ES-I3 (cell line): Measurements from ENCODE around the gene CC2D2A.

Source experiments
- H3K36me3 ChIP-seq: 2 replicates; pipeline ENCODE4 v1.6.1; 2013; ENCODE audit warnings: mild to moderate bottlenecking, low read length, control low read depth, moderate library complexity; ENCODE audit not compliant: insufficient read depth
- H3K4me1 ChIP-seq: 2 replicates; pipeline ENCODE4 v1.6.1; 2013; ENCODE audit warnings: mild to moderate bottlenecking, control low read depth, low read length; ENCODE audit not compliant: insufficient read depth
- H3K9ac ChIP-seq: 2 replicates; pipeline ENCODE4 v1.6.1; 2013; ENCODE audit warnings: low read depth, mild to moderate bottlenecking, low read length, moderate library complexity
- H3K9me3 ChIP-seq: 2 replicates; pipeline ENCODE4 v1.6.1; 2013; ENCODE audit warnings: mild to moderate bottlenecking, low read length, moderate library complexity; ENCODE audit not compliant: control insufficient read depth, insufficient read depth

CC2D2A gene

DNA sequence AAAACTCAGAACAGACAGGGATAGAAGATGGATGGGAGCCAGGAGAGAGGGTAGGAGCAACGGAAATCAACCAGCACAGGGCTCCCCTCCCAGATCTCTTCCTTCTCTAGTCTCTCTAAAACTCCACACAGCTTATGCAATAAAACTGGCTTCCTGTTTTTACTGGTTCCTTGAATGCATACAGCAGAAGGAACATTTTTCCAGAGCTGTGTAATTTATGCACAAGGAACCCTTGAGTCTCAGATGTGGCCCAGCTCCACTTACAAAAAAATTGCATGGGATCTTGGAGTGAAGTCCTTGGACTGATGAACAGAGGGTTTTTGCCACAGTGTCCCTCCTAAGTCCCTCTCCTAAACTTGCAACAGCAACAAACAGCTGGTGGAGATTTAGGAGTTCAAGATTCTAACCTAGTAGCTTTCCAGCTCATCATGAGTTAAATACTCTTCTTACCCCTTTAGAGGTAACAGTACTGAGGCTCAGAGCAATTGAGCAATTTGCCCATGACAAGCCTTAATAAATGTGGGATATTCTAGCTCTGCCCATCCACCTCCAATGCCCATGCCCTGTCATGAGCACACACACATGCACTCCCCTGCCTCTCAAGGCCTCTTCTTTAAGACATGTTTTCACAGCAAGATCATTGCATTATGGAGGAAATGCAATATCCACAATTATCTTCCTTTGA is 18.4 kb upstream of the CC2D2A start:
- Histone ChIP-seq H3K36me3 (no peaks in the 10 kb centered on the region), H3K9ac (no peak overlapping the region), H3K4me1 (no peaks in the 10 kb centered on the region), H3K9me3 (no peaks in the 10 kb centered on the region)

GRCh38 chr4:15451866-15452765 is 17.6 kb upstream of the CC2D2A start:
- Histone ChIP-seq H3K4me1 (peaks cover 4% of the 10 kb centered on the region), H3K9ac (no peak overlapping the region), H3K36me3 (no peaks in the 10 kb centered on the region), H3K9me3 (no peaks in the 10 kb centered on the region)

DNA sequence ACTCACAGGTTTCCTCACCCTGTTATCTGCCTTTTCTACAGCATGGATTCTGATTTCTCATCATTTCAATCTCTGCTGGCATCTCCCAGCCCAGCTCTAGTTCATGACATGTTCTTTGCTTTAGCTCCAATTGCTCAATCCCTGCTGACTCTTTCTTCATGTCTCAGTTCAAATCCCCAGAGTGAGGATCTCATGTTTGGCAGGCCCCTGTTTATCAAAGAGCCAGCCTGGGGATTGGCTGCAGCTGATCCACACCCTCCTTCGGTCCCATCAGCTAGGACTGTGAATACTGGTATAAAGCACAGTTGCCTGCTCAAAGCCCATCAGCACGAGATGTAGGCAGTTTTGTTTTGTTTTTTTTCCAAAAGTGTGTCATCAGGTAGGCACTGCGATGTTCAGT is 14.4 kb upstream of the CC2D2A start:
- Histone ChIP-seq H3K9me3 (no peaks in the 10 kb centered on the region), H3K36me3 (no peaks in the 10 kb centered on the region), H3K4me1 (peaks cover 7% of the 10 kb centered on the region), H3K9ac (no peak overlapping the region)

DNA sequence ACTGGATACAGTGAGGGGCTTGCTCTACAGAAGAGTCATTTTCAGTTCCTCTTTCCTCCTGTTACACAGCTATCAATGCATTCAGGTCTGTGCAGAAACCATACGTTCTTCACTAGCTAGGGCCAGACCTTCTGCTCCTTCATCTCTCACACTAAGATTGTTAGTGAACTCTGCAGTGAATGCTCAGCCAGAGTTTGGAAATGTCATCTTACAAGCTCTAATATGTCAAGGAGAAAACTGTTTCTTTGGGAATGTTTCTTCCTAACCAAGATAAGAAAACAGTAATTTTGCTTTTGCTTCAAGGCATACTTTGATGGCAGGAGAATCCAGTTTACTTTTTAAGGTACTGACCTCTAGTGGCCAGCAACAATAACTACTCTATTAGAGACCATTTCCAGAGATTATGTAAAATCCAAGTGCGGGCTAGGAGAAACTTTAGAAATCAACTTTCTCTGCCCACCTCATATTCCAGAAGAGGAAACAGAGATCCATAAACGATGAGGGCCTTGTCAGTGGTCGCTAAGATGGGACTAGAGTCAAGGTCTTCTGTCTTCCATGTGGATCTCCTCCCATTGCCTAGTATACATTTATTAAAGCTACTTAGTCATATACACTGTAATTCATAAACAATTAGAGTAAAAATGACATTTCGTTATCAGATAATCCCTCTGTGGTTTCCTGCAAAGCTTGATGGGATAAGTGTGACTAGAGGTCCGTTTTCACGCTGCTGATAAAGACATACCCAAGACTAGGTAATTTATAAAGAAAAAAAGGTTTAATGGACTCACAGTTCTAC is 12.1 kb upstream of the CC2D2A start:
- Histone ChIP-seq H3K9me3 (no peaks in the 10 kb centered on the region), H3K9ac (no peak overlapping the region), H3K36me3 (no peaks in the 10 kb centered on the region), H3K4me1 (peaks cover 7% of the 10 kb centered on the region)

DNA sequence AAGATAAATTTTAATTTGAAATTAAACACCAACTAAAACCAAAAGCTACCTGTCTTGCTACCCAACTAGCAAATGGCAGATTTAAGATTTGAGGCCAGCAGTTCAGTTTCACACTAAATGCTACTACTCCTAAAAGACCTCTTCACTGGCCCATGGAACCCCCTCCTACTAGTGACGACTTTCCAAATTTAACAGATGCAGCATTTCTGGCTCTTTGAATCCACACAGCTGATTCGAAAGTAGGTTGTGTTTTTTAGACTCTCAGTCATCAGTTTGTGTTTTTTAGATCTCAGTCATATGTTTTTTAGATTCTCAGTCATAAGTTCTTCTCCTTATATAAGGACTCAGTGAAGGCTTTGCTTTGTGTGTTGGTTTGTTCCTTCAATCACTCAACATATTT is 11.1 kb upstream of the CC2D2A start:
- H3K36me3 ChIP-seq = no peaks in the 10 kb centered on the region

GRCh38 chr4:15459706-15460105 is 10.0 kb upstream of the CC2D2A start:
- H3K9me3 ChIP-seq = no peaks in the 10 kb centered on the region

More for the DNA sequence above, 11.1 kb upstream of the CC2D2A start:
- H3K4me1 ChIP-seq = peaks cover 7% of the 10 kb centered on the region
- H3K9ac ChIP-seq = no peak overlapping the region
- H3K9me3 ChIP-seq = no peaks in the 10 kb centered on the region

DNA sequence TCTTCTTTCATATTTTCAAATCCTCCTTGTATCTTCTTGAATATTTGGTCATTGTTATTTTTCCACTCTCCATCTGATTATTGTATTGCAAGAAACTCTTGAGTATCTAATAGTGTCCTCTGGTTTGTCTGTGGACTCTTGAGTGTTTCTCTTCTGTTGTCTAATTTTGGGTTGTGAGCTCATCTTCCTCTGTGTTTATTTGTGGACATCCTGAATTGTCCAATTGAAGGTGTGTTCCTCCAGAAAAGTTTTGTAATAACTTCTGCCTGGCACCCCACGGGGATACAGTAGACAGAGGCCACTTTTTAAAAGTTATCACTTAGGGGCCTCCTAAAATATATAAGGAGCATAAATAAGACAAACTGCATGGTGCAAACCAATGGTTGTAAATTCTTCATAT is 3.1 kb upstream of the CC2D2A start:
- no peaks in the 10 kb centered on the region for H3K36me3 ChIP-seq

More at GRCh38 chr4:15459706-15460105, 10.0 kb upstream of the CC2D2A start:
- Histone ChIP-seq H3K9ac (no peak overlapping the region), H3K36me3 (no peaks in the 10 kb centered on the region), H3K4me1 (peaks cover 7% of the 10 kb centered on the region)

GRCh38 chr4:15470128-15470475 is 420 bp downstream of the CC2D2A start:
- peaks cover 16% of the 10 kb centered on the region for H3K4me1 ChIP-seq
- H3K36me3 ChIP-seq = no peaks in the 10 kb centered on the region
- H3K9ac ChIP-seq = peak overlapping the region; percentile 46; the same call in 1 of the 2 replicates
- no peaks in the 10 kb centered on the region for H3K9me3 ChIP-seq

More for the DNA sequence above, 3.1 kb upstream of the CC2D2A start:
- Histone ChIP-seq H3K9me3 (no peaks in the 10 kb centered on the region), H3K4me1 (peaks cover 5% of the 10 kb centered on the region; the same call in 1 of the 2 replicates), H3K9ac (no peak overlapping the region)

DNA sequence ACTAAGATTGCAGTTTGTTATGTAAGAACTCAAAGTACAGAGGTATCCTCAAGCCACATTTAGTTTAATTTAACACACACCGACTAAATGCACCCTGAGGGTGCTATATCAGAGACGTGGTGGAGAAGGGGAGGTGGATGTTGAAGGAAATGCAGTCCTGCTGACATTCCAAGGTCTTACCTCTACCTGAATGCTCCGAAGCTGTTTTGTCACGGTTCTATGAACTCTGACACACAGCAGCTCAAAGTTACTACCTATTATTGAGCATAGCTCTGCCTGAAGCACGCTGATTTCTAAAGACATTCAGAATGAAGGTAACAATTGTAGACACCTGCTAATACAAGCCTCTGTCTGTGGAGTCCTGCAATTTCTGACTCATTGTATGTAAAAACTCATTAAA is 6.7 kb downstream of the CC2D2A start:
- Histone ChIP-seq H3K9me3 (no peaks in the 10 kb centered on the region), H3K9ac (no peak overlapping the region), H3K36me3 (no peaks in the 10 kb centered on the region), H3K4me1 (peaks cover 10% of the 10 kb centered on the region)

- Histone ChIP-seq H3K4me1 (no peaks in the 10 kb centered on the region; the same call in none of the 2 replicates), H3K9me3 (no peaks in the 10 kb centered on the region), H3K36me3 (0 out of 2 replicates have a peak, but pooled peaks cover 3% of the 10 kb centered on the region), H3K9ac (peak overlapping the region; percentile 66; the same call in 1 of the 2 replicates)
These were observed 9.0 kb downstream of the CC2D2A start for GRCh38 chr4:15478724-15479088.

DNA sequence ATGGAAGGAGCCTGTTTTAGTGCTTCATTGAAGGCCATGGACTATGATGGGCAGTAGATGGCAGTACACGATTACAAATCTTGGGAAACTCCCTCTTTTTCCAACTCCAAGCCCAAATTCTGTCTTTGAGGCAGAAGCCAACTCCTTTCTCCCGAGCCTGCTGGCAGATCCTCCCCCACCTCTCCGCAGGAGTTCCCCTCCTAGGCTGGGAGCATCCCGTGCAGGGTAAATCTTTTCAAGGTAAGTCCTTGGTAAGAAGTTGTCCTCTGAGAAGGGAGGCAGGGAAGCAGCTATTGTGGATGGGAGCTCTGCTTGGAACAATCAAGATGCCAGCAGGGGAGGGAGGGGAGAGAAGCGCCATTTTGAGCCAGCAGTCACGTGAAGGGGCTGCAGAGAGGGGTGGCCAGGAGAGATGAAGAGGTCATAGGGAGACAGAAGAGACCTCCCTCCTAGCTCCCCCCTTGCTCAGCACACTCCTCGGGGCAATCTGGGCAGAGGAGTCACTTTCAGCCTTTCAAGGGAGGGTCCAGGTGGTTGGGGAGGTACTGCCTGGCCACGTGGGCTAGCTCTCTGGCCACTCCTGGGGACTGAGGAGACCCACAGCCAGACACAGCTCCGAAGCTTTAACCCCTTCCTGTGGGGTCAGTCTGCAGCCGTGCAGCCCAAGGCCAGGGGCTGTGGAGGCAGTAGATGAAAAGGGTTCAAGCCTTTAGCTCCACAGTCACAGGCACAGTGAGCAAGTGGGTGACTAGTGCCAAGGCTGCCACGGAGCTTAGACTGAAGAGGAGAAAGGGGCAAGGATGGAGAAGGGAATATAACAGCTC is 9.6 kb downstream of the CC2D2A start:
- Histone ChIP-seq H3K9ac (peak overlapping the region; percentile 66), H3K9me3 (no peaks in the 10 kb centered on the region), H3K4me1 (no peaks in the 10 kb centered on the region; the same call in 1 of the 2 replicates), H3K36me3 (0 out of 2 replicates have a peak, but pooled peaks cover 5% of the 10 kb centered on the region)

GRCh38 chr4:15479913-15480185 is 10.2 kb downstream of the CC2D2A start:
- Histone ChIP-seq H3K9ac (peak overlapping the region; percentile 66), H3K4me1 (no peaks in the 10 kb centered on the region; the same call in 1 of the 2 replicates), H3K9me3 (no peaks in the 10 kb centered on the region), H3K36me3 (0 out of 2 replicates have a peak, but pooled peaks cover 5% of the 10 kb centered on the region)

- Histone ChIP-seq H3K9ac (no peak overlapping the region), H3K9me3 (no peaks in the 10 kb centered on the region), H3K4me1 (no peaks in the 10 kb centered on the region; the same call in 1 of the 2 replicates), H3K36me3 (0 out of 2 replicates have a peak, but pooled peaks cover 5% of the 10 kb centered on the region)
These were observed 12.5 kb downstream of the CC2D2A start for GRCh38 chr4:15481961-15482745.
